K562 (cell line): ENCODE measurements around the gene HEMGN. TPM values are rescaled to one million over a fixed set of nuclear protein-coding genes. Genes with fewer than 3 reads are reported as not detected.
A peak's percentile ranks its signal among the peaks of the same experiment; 100 is the strongest.

Source experiments
- CAMTA2 ChIP-seq: fragments of 250-450 bp; sonication (Bioruptor Pico); conservative IDR thresholded peaks from 2 replicates; pipeline ENCODE4 v1.5.1; 2022
- CBX2 ChIP-seq: fragments of 200-600 bp; sonication (generic); IDR thresholded peaks from one replicate; pipeline ENCODE4 v1.6.1; 2012; ENCODE audit warnings: mild to moderate bottlenecking, low read length, inconsistent platforms; ENCODE audit not compliant: insufficient read depth, poor library complexity, severe bottlenecking
- CBX3 ChIP-seq, 2 experiments: IDR thresholded peaks; 1 replicate in 1 of 2; 2 replicates in 1 of 2; pipeline ENCODE4 v1.6.1; 2012; ENCODE audit warnings: inconsistent platforms in 2 of 2, low read length in 2 of 2, borderline replicate concordance in 1 of 2, control low read depth in 1 of 2
- E2F3 ChIP-seq: fragments of 250-450 bp; sonication (Bioruptor Pico); IDR thresholded peaks from 2 replicates; pipeline ENCODE4 v1.4.0; 2020; ENCODE audit warnings: mild to moderate bottlenecking
- HDAC6 ChIP-seq: IDR thresholded peaks from 2 replicates; pipeline ENCODE4 v1.6.1; 2012; ENCODE audit warnings: low read depth, mild to moderate bottlenecking, control low read depth, inconsistent platforms, low read length, moderate library complexity
- NFIX ChIP-seq: fragments of 250-450 bp; sonication (Bioruptor Pico); IDR thresholded peaks from 2 replicates; pipeline ENCODE4 v1.4.0; 2020; ENCODE audit warnings: low read depth, mild to moderate bottlenecking, moderate library complexity
- POLR3A ChIP-seq: IDR thresholded peaks from 2 replicates; pipeline ENCODE4 v1.6.1; 2011; ENCODE audit warnings: borderline replicate concordance, mild to moderate bottlenecking, moderate library complexity; ENCODE audit not compliant: insufficient read length, insufficient read depth; ENCODE audit errors: extremely low read depth
- RFX1 ChIP-seq: fragments of 450-650 bp; IDR thresholded peaks from 2 replicates; pipeline ENCODE4 v1.6.1; 2016; ENCODE audit warnings: mild to moderate bottlenecking, moderate library complexity
- SMAD2 ChIP-seq: fragments of 150-350 bp; IDR thresholded peaks from 2 replicates; pipeline ENCODE4 v1.6.1; 2014; ENCODE audit warnings: low read depth, mild to moderate bottlenecking, low read length
- TEAD4 ChIP-seq, 2 experiments: sonication (generic) in 1 of 2; formaldehyde crosslinking in 1 of 2; IDR thresholded peaks; 2 replicates each; pipeline versions ENCODE4 v1.6.1 to v1.8.0; 2012 to 2022; ENCODE audit warnings: borderline replicate concordance in 1 of 2, inconsistent platforms in 1 of 2, low read length in 1 of 2, mild to moderate bottlenecking in 1 of 2, missing genetic modification reagents in 1 of 2
- ZNF395 ChIP-seq: fragments of 200-800 bp; sonication (Bioruptor generic); IDR thresholded peaks from 2 replicates; pipeline ENCODE4 v1.6.1; 2017; ENCODE audit warnings: missing genetic modification characterization, missing compliant biosample characterization
- ZNF609 ChIP-seq: sonication (generic); formaldehyde crosslinking; IDR thresholded peaks from 2 replicates; pipeline ENCODE4 v1.8.1; 2023; ENCODE audit warnings: missing genetic modification reagents, mild to moderate bottlenecking, borderline replicate concordance
- ZNF740 ChIP-seq, 3 experiments: fragments of 200-800 bp in 1 of 3; sonication (Bioruptor generic) in 1 of 3; sonication (generic) in 1 of 3; formaldehyde crosslinking in 1 of 3; IDR thresholded peaks; 2 replicates each; pipeline versions ENCODE4 v1.6.1 to v1.8.0; 2016 to 2022; ENCODE audit warnings: mild to moderate bottlenecking in 2 of 3, missing compliant biosample characterization in 2 of 3, missing genetic modification characterization in 2 of 3, missing genetic modification reagents in 1 of 3
- polyA plus RNA-seq, 8 experiments: library from polyadenylated mRNA; depleted of rRNA in 4 of 8; stranded (reverse) in 5 of 8; unstranded in 3 of 8; fragments of >200 nt; fragmentation: Nextera tagmentation in 2 of 8; fragmentation: Illumina TruSeq in 1 of 8; extraction: Ambion mirVana in 2 of 8; extraction: Trizol in 1 of 8; gene quantifications; 2 replicates each; pipeline versions ENCODE4 v1.2.1 to v1.2.3, GENCODE V29; 2011 to 2014; ENCODE audit warnings: inconsistent platforms in 1 of 8, missing spikeins in 1 of 8
- total RNA-seq, 7 experiments: library from RNA; depleted of rRNA in 6 of 7; stranded (reverse); fragments of >200 nt in 6 of 7; fragmentation: Illumina TruSeq in 2 of 7; extraction: Trizol in 2 of 7; gene quantifications; 2 replicates each; pipeline versions ENCODE4 v1.2.1 to v1.2.3, GENCODE V29; 2011 to 2021; ENCODE audit warnings: low replicate concordance in 1 of 7
- TF ChIP-seq, protein P1 (sequence below): sonication (generic); formaldehyde crosslinking; IDR thresholded peaks from 2 replicates; pipeline ENCODE4 v1.9.0; 2022; ENCODE audit warnings: mild to moderate bottlenecking, missing genetic modification reagents

Gene HEMGN
- total and polyA plus RNA-seq, 9 of the 15 experiments (the other 6 are each of a cell fraction or from before 2014, with no cell fraction given): 56.3 to 258 (median 137) TPM

DNA sequence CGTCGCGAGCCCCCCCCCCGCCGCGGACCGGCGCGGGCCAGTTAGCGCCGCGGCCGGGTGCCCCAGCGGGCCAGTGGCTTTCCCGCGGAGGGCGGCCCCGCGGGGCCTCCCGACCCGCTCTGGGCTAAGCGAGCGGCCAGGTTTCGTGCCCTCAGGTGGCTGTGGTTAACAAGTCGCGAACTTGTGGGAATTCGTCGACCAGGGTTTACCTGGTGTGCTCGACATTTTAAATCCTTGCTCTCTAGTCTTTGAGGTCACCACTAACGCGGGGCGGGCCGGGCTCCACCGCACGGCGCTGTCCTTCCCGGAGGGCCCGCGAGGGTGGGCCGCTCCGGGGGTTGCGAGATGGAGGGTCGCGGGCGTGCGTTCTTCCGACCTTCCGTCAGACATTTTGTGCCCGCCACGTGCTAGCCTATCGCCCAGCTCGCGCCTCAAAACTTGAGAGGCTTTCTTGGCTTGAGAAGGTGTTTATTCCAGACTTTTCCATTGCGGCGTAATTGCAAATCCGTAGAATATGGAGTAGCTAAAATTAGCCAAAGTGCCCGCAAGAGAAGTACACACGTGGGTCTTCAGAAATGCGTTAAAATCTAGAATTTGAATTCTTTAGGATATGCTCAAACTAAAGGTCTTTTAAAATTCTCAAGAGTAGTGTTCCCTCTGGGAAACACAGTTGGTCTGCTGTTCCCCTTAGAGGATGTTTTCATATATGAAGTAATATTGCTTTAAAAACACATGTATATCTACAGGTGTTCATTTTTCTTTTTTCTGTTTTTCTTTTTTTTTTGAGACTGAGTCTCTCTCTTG is 47.3 kb upstream of the HEMGN start (continued):
- no peak for TF ChIP-seq ZNF609 (CRISPR knock-in tag)
- no peak; the same call in 1 of the 2 replicates for TF ChIP-seq E2F3
- no peak for TF ChIP-seq HDAC6
- TF ChIP-seq CAMTA2: no peak
- TF ChIP-seq ZNF395 (CRISPR knock-in tag): no peak
- no peak for TF ChIP-seq POLR3A
- TF ChIP-seq, protein P1, sequence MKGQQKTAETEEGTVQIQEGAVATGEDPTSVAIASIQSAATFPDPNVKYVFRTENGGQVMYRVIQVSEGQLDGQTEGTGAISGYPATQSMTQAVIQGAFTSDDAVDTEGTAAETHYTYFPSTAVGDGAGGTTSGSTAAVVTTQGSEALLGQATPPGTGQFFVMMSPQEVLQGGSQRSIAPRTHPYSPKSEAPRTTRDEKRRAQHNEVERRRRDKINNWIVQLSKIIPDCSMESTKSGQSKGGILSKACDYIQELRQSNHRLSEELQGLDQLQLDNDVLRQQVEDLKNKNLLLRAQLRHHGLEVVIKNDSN (CRISPR knock-in tag): no peak; the same call in none of the 2 replicates
- no peak for TF ChIP-seq NFIX (CRISPR knock-in tag)
- TF ChIP-seq TEAD4 (IDR thresholded peaks at IDR 0.05; ENCODE audit: low read length): no peak
- TF ChIP-seq TEAD4 (CRISPR knock-in tag; IDR thresholded peaks at IDR 0.05; ENCODE audit: borderline replicate concordance): no peak
- no peak for TF ChIP-seq RFX1
- TF ChIP-seq CBX3 (IDR thresholded peaks at IDR 0.05; ENCODE audit: borderline replicate concordance in 1 of 2, low read length in 2 of 2): peak in 1 of 2 experiments; percentile 56; a peak in 1 of 3 replicates
- TF ChIP-seq SMAD2: no peak
- TF ChIP-seq CBX2: no peak
- peak; percentile 68; the same call in 1 of the 2 replicates for TF ChIP-seq ZNF740 (CRISPR knock-in tag; IDR thresholded peaks at IDR 0.05)
- TF ChIP-seq ZNF740 (tag; IDR thresholded peaks at IDR 0.05): peak in 1 of 2 experiments; percentile 55; a peak in 2 of 4 replicates
